Calu3 (cell line): ENCODE data around the gene SIRT5. TPM values are rescaled to one million over a fixed set of nuclear protein-coding genes. Genes with fewer than 3 reads are reported as not detected.

ENCODE experiments used
- Bru-seq: library from RNA; stranded (reverse); fragments of 400-500 nt; gene quantifications from one replicate; lab custom pipeline; 2021; lab: Mats Ljungman, UMichigan
- BruChase-seq, 2 experiments: library from RNA; stranded (reverse); fragments of 400-500 nt; gene quantifications; one replicate each; lab custom pipeline; 2021; lab: Mats Ljungman, UMichigan
- BruUV-seq: library from RNA; stranded (reverse); fragments of 400-500 nt; replicated peaks from 2 replicates; lab custom pipeline; 2021; lab: Mats Ljungman, UMichigan
- CTCF ChIA-PET: fragments of 300-600 bp; sonication (Branson Sonifier 250); formaldehyde crosslinking; loops from one replicate; lab custom pipeline; 2022; ENCODE audit warnings: antibody characterized with exemption; lab: Charles Lee
- DNase-seq: peaks from one replicate; pipeline ENCODE4 v3.0.0; 2022
- H3K27ac Mint-ChIP-seq: one replicate; pipeline ENCODE4 v1.8.0; 2022; ENCODE audit warnings: mixed read lengths; ENCODE audit not compliant: unreplicated experiment
- H3K27me3 Mint-ChIP-seq: one replicate; pipeline ENCODE4 v1.8.0; 2022; ENCODE audit warnings: mixed read lengths; ENCODE audit not compliant: unreplicated experiment
- H3K36me3 Mint-ChIP-seq: one replicate; pipeline ENCODE4 v1.8.0; 2022; ENCODE audit warnings: mild to moderate bottlenecking, moderate library complexity, mixed read lengths; ENCODE audit not compliant: insufficient read depth, unreplicated experiment
- H3K4me1 Mint-ChIP-seq: one replicate; pipeline ENCODE4 v1.8.0; 2022; ENCODE audit warnings: mild to moderate bottlenecking, low read depth, mixed read lengths; ENCODE audit not compliant: unreplicated experiment
- H3K4me3 Mint-ChIP-seq: one replicate; pipeline ENCODE4 v1.8.0; 2022; ENCODE audit warnings: mild to moderate bottlenecking, low read depth, moderate library complexity, mixed read lengths; ENCODE audit not compliant: unreplicated experiment
- H3K9me3 Mint-ChIP-seq: one replicate; pipeline ENCODE4 v1.8.0; 2022; ENCODE audit warnings: low read depth, mixed read lengths; ENCODE audit not compliant: unreplicated experiment
- intact Hi-C: fragments of 100-400 bp; cut with micrococcal nuclease; formaldehyde crosslinking; loops from one replicate; pipeline ENCODE4 v1.10.0; 2022; ENCODE audit not compliant: unreplicated experiment
- long read RNA-seq: library from polyadenylated mRNA; stranded (forward); transcript quantifications from one replicate; pipeline ENCODE4 v2.0.0, GENCODE V29; 2022
- total RNA-seq: library from RNA; stranded (reverse); gene quantifications from 2 replicates; pipeline ENCODE4 v1.2.3, GENCODE V29; 2022
- TF ChIP-seq, protein P1 (sequence below): fragments of 200-600 bp; IDR thresholded peaks from one replicate; pipeline ENCODE4 v1.8.0; 2022; ENCODE audit warnings: antibody characterized with exemption; ENCODE audit not compliant: unreplicated experiment

SIRT5 gene
- total RNA-seq (13.5 and 15.1 TPM in 2 replicates), Bru-seq, nascent RNA (percentile 63 among the genes with signal in this experiment), BruChase-seq, experiment 1, labeled RNA remaining after a 6-hour chase (percentile 64 among the genes with signal in this experiment), BruChase-seq, experiment 2, labeled RNA remaining after a 2-hour chase (percentile 70 among the genes with signal in this experiment)
- long read RNA-seq, partial matches to known transcripts, result 1 of 39 reads
- long read RNA-seq, other reads (novel, unspliced or antisense), result 35 of 39 reads

DNA sequence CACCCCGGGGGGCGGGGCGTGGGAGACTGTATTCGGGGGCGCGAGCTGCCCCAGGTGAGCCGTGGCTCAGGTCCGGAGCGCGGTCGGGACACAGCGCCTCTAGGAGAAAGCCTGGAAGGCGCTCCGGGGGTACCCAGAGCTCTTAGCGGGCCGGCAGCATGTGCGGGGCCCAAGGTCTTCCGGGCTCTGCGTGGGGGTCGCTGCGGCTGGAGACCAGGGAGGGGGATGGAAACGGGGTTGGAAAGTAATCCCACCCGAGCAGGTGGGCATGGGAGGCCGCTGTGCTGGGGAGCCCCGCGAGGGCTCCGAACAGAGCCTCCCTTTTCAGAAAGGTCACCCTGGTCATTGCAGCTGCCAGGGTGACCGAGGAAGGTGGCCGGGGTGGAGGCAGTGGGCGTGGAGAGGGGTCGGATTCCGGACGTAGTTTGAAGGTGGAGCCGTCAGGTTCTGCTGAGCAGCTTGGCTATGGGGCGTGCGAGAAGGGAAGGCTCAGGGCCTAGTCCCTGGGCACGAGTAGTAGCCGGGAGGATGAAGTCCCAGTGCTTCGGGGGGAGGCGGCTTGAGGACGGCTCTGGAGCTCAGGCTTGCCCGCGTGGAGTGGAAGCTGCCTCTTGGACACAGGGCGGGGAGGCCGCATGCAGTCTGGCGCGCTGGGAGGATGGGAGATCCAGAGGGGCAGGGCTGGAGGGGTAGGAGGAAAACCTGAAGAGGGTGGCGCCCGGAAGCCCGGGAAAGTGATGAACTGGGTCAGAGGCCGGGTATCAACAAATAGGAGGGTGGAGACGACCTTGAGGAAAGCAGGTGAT lies at the start of gene SIRT5:
Gene SIRT5 (plus strand): TSS at position 31 of the 806 bp plus-strand sequence. CDS start 9,510 bp downstream, outside the sequence.
- intact Hi-C loops, result loop anchor here (1.0 to 5.0 kb wide), 3 partner anchors 88 to 238 kb away; partner anchors contain the start of gene GFOD1
- TF ChIP-seq, protein P1, sequence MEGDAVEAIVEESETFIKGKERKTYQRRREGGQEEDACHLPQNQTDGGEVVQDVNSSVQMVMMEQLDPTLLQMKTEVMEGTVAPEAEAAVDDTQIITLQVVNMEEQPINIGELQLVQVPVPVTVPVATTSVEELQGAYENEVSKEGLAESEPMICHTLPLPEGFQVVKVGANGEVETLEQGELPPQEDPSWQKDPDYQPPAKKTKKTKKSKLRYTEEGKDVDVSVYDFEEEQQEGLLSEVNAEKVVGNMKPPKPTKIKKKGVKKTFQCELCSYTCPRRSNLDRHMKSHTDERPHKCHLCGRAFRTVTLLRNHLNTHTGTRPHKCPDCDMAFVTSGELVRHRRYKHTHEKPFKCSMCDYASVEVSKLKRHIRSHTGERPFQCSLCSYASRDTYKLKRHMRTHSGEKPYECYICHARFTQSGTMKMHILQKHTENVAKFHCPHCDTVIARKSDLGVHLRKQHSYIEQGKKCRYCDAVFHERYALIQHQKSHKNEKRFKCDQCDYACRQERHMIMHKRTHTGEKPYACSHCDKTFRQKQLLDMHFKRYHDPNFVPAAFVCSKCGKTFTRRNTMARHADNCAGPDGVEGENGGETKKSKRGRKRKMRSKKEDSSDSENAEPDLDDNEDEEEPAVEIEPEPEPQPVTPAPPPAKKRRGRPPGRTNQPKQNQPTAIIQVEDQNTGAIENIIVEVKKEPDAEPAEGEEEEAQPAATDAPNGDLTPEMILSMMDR, result no peak
- H3K27ac Mint-ChIP-seq, result peak within 1 kb of the TSS; percentile 84
- peak within 1 kb of the TSS; percentile 97 for H3K4me3 Mint-ChIP-seq
- BruUV-seq, result no TSS peak
- no peaks in the 10 kb centered on the region for H3K9me3 Mint-ChIP-seq
- CTCF ChIA-PET, result interaction anchor here (0.6 to 1.8 kb wide), 8 partner anchors 16 to 246 kb away, joined by 3 to 7 read pairs (median 4); partner anchors contain the start of genes NOL7 and TBC1D7
- peak; percentile 82 for DNase-seq
- peaks cover 18% of the 10 kb centered on the region for H3K36me3 Mint-ChIP-seq
- H3K27me3 Mint-ChIP-seq, result no peaks in the 10 kb centered on the region
- H3K4me1 Mint-ChIP-seq, result no peaks in the 10 kb centered on the region

DNA sequence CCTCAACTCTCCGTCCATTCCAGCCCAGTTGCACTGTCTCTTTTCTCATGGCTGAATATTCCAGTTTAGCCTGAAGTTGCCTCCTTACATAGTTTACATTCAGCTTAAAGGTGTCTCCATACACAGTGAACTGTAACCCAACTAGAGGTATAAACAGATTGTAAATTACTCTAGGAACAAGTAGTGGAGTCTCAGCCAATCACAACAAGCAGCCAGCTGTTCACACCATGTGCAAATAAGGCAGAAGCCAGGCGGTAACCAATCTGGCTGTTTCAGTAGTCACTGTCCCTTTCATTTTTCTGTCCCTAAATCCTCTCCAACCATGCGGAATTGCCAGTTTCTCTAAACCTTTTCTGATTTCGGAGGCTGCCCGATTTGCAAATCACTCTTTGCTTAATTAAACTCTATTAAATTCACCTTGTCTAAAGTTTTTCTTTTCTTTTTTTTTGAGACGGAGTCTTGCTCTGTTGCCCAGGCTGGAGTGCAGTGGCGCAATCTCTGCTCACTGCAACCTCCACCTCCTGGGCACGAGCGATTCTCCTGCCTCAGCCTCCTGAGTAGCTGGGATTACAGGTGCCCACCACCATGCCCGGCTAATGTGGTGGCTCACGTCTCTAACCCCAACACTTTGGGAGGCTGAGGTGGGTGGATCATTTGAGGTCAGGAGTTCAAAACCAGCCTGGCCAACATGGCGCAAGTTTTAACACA lies 49.4 kb upstream of the SIRT5 start:
- BruUV-seq, result no TSS peak
- no peaks in the 10 kb centered on the region for H3K4me1 Mint-ChIP-seq
- TF ChIP-seq, protein P1, result no peak

DNA sequence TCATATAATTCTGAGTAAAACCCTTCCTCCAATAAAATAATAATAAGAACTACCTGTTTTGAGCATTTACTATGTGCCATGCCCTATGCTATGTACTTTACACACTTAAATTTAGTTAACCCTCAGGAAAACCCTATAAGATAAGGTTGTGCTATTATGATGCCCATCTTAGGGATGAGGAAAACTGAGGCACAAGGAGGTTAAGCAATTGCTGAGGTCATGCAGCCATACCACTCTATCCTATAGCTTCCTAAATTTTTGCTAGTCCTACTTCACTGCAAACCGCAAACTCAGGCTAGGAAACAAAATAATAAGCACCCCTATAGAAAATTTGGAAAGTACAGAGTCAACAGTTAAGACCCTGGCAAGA lies 48.1 kb upstream of the SIRT5 start:
- no peak overlapping the region for H3K27ac Mint-ChIP-seq
- no peak overlapping the region for H3K4me3 Mint-ChIP-seq
- CTCF ChIA-PET, result no interaction called here
- no peaks in the 10 kb centered on the region for H3K27me3 Mint-ChIP-seq
- H3K36me3 Mint-ChIP-seq, result no peaks in the 10 kb centered on the region
- DNase-seq, result no peak
- intact Hi-C loops, result no loop called here
- BruUV-seq, result no TSS peak
- TF ChIP-seq, protein P1, result no peak
- H3K9me3 Mint-ChIP-seq, result no peaks in the 10 kb centered on the region
- no peaks in the 10 kb centered on the region for H3K4me1 Mint-ChIP-seq

More for the DNA sequence above, 49.4 kb upstream of the SIRT5 start:
- Mint-ChIP-seq H3K27me3 (no peaks in the 10 kb centered on the region), H3K36me3 (no peaks in the 10 kb centered on the region), H3K4me3 (no peak overlapping the region), H3K27ac (no peak overlapping the region), H3K9me3 (no peaks in the 10 kb centered on the region)
- no peak for DNase-seq
- intact Hi-C loops, result no loop called here
- CTCF ChIA-PET, result no interaction called here
